Erythroblast (primary cell): Measurements from ENCODE around the gene STARD13.

Experiments
- GATA1 ChIP-seq: IDR thresholded peaks from 2 replicates; pipeline ENCODE4 v1.6.1; 2011; ENCODE audit warnings: low read depth, mild to moderate bottlenecking, control low read depth, low read length, moderate library complexity
- POLR2A ChIP-seq: IDR thresholded peaks from 2 replicates; pipeline ENCODE4 v1.6.1; 2011; ENCODE audit warnings: mild to moderate bottlenecking, low read length

DNA sequence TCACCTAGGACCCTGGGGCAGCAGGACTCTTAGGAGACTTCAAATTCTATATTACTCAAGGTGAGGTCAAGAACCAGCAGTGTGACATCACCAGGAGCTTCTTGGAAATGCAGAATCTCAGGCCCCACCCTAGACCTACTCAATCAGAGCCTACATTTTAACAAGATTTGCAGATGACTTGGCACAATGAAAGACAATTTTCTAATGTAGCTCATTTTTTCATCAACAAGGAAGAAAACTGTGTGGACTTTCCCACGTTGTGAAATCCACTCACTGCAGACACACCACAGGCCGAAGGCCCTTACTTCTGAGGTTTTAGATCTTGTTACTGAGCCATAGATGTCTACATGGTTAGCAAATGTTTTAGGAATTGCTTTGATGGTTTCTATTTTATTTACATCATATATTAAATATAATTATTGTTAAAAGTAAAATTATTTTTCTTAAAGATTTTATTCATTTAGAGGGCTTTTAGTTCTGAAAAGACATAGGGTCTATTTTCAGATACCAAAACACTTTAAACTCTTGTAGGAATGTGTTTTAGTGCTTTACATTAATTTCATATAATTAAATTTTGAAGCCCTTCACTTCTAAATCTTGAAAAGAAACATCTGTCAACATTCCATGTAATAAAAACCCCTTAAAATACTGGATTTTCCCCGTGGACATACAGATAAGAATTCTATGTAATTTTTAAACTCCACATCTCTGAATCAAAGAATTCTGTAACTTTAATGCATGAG is 18.5 kb upstream of the STARD13 start:
- no peak for TF ChIP-seq POLR2A
- TF ChIP-seq GATA1: no peak
